HuH-7.5 (cell line): ENCODE data around the gene THRB.

Source experiments
- DNase-seq: peaks from one replicate; pipeline ENCODE4 v3.0.0; 2011; ENCODE audit warnings: low spot score

Gene THRB

GRCh38 chr3:24512564-24513197, 18.0 kb upstream of the THRB start:
- DNase-seq: no peak

GRCh38 chr3:24510030-24510648, 15.5 kb upstream of the THRB start:
- DNase-seq: no peak

- DNase-seq: no peak
Measured at GRCh38 chr3:24508423-24508839, 13.8 kb upstream of the THRB start.

- no peak for DNase-seq
Measured at GRCh38 chr3:24507776-24508422, 13.2 kb upstream of the THRB start.

GRCh38 chr3:24506966-24507775, 12.5 kb upstream of the THRB start:
- no peak for DNase-seq

GRCh38 chr3:24505691-24506550, 11.3 kb upstream of the THRB start:
- DNase-seq: no peak

GRCh38 chr3:24504772-24505171, 10.1 kb upstream of the THRB start:
- no peak for DNase-seq

GRCh38 chr3:24503616-24504113, 9.0 kb upstream of the THRB start:
- DNase-seq: no peak

GRCh38 chr3:24502690-24503089, 8.0 kb upstream of the THRB start:
- no peak for DNase-seq

- no peak for DNase-seq
Measured at GRCh38 chr3:24500806-24501205, 6.2 kb upstream of the THRB start.

GRCh38 chr3:24499991-24500390, 5.3 kb upstream of the THRB start:
- DNase-seq: no peak

GRCh38 chr3:24498796-24499195, 4.1 kb upstream of the THRB start:
- no peak for DNase-seq

GRCh38 chr3:24498391-24498790, 3.7 kb upstream of the THRB start:
- DNase-seq: no peak

- DNase-seq: no peak
Measured at GRCh38 chr3:24497942-24498341, 3.3 kb upstream of the THRB start.

- peak; percentile 91 for DNase-seq
Measured at GRCh38 chr3:24496529-24497482, 2.2 kb upstream of the THRB start.

- peak; percentile 77 for DNase-seq
Measured at GRCh38 chr3:24495326-24495994, 810 bp upstream of the THRB start.

- DNase-seq: peak; percentile 86
Measured at GRCh38 chr3:24493746-24494617, 668 bp downstream of the THRB start.

- DNase-seq: no peak
Measured at GRCh38 chr3:24492971-24493551, 1.6 kb downstream of the THRB start.
